Endometrium (tissue), 2 donors: ENCODE data around the gene CFL2.

Source experiments
- FAIRE-seq: peaks from 2 replicates; lab custom pipeline; 2012; peaks lifted over from hg19 to GRCh38; lab: Jason Lieb, UNC
- donor health status: control.
- donor health status: control.

The CFL2 gene

GRCh38 chr14:34676516-34677211 is 37.7 kb downstream of the CFL2 start:
- FAIRE-seq = no peak

DNA sequence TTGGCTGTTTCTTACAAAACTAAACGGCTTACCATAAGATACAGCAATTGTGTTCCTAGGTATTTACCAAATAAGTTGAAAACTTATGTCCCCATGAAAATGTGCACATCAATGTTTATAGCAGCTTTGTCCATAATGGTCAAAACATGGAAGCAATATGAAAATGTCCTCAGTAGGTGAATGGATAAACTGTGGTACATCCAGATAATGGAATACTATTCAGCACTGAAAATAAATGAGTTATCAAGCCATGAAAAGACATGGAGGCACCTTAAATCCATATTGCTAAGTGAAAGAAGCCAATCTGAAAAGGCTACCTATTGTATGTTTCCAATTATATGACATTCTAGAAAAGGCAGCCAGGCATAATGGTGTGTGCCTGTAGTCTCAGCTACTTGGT is 40.7 kb downstream of the CFL2 start:
- no peak for FAIRE-seq

DNA sequence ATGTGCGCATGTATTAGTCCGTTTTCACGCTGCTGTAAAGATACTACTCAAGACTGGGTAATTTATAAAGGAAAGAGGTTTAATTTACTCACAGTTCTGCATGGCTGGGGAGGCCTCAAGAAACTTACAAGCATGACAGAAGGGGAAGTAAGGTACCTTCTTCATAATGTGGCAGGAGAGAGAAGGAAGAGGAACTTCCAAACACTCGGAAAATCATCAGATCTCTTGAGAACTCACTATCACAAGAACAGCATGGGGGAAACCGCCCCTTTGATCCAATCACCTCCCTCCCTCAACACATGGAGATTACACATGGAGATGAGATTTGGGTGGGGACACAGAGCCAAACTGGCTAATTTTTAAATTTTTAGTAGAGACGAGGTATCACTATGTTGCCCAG is 42.7 kb downstream of the CFL2 start:
- no peak for FAIRE-seq

GRCh38 chr14:34668111-34668510 is 46.3 kb downstream of the CFL2 start:
- FAIRE-seq = no peak

- no peak for FAIRE-seq
These were observed 47.4 kb downstream of the CFL2 start for GRCh38 chr14:34667007-34667406.

GRCh38 chr14:34665785-34666435 is 48.5 kb downstream of the CFL2 start:
- no peak for FAIRE-seq

GRCh38 chr14:34662561-34663088 is 51.8 kb downstream of the CFL2 start:
- no peak for FAIRE-seq

GRCh38 chr14:34660796-34661195 is 53.6 kb downstream of the CFL2 start:
- FAIRE-seq = no peak
